GM19351 (cell line): ENCODE results near the gene ANKRD28.

Experiments
- ATAC-seq: cut with Tn5 transposase; IDR thresholded peaks from one replicate; pipeline ENCODE4 v1.9.1; 2021; ENCODE audit warnings: mild to moderate bottlenecking, moderate library complexity; ENCODE audit not compliant: unreplicated experiment

Gene ANKRD28

GRCh38 chr3:15804553-15805095 is 6.8 kb upstream of the ANKRD28 start:
- peak; percentile 64 for ATAC-seq

GRCh38 chr3:15803921-15804320 is 6.1 kb upstream of the ANKRD28 start:
- no peak for ATAC-seq

- no peak for ATAC-seq
These were observed 3.5 kb upstream of the ANKRD28 start for GRCh38 chr3:15801298-15801697.

- ATAC-seq = no peak
These were observed 3.0 kb upstream of the ANKRD28 start for GRCh38 chr3:15800780-15801179.

GRCh38 chr3:15800327-15800726 is 2.5 kb upstream of the ANKRD28 start:
- no peak for ATAC-seq

- no peak for ATAC-seq
These were observed 910 bp upstream of the ANKRD28 start for GRCh38 chr3:15798533-15799245.

GRCh38 chr3:15796771-15797641 is 773 bp downstream of the ANKRD28 start:
- no peak for ATAC-seq

GRCh38 chr3:15796331-15796730 is 1.4 kb downstream of the ANKRD28 start:
- ATAC-seq = no peak

GRCh38 chr3:15795651-15796308 is 2.0 kb downstream of the ANKRD28 start:
- peak; percentile 49 for ATAC-seq

- ATAC-seq = no peak
These were observed 2.7 kb downstream of the ANKRD28 start for GRCh38 chr3:15794842-15795650.

GRCh38 chr3:15794303-15794771 is 3.4 kb downstream of the ANKRD28 start:
- ATAC-seq = peak; percentile 54

GRCh38 chr3:15791525-15791924 is 6.3 kb downstream of the ANKRD28 start:
- no peak for ATAC-seq

- ATAC-seq = no peak
These were observed 9.8 kb downstream of the ANKRD28 start for GRCh38 chr3:15787941-15788340.

GRCh38 chr3:15787526-15787925 is 10.3 kb downstream of the ANKRD28 start:
- no peak for ATAC-seq

- no peak for ATAC-seq
These were observed 14.3 kb downstream of the ANKRD28 start for GRCh38 chr3:15783361-15783969.

GRCh38 chr3:15782429-15782828 is 15.3 kb downstream of the ANKRD28 start:
- ATAC-seq = no peak

GRCh38 chr3:15781637-15782402 is 16.0 kb downstream of the ANKRD28 start:
- ATAC-seq = no peak

GRCh38 chr3:15781131-15781530 is 16.6 kb downstream of the ANKRD28 start:
- no peak for ATAC-seq

GRCh38 chr3:15779111-15779510 is 18.7 kb downstream of the ANKRD28 start:
- no peak for ATAC-seq
